ENCODE data around the gene CLDN7.
A peak's percentile ranks its signal among the peaks of the same experiment; 100 is the strongest.

Gene CLDN7, protein sequence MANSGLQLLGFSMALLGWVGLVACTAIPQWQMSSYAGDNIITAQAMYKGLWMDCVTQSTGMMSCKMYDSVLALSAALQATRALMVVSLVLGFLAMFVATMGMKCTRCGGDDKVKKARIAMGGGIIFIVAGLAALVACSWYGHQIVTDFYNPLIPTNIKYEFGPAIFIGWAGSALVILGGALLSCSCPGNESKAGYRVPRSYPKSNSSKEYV

DNA sequence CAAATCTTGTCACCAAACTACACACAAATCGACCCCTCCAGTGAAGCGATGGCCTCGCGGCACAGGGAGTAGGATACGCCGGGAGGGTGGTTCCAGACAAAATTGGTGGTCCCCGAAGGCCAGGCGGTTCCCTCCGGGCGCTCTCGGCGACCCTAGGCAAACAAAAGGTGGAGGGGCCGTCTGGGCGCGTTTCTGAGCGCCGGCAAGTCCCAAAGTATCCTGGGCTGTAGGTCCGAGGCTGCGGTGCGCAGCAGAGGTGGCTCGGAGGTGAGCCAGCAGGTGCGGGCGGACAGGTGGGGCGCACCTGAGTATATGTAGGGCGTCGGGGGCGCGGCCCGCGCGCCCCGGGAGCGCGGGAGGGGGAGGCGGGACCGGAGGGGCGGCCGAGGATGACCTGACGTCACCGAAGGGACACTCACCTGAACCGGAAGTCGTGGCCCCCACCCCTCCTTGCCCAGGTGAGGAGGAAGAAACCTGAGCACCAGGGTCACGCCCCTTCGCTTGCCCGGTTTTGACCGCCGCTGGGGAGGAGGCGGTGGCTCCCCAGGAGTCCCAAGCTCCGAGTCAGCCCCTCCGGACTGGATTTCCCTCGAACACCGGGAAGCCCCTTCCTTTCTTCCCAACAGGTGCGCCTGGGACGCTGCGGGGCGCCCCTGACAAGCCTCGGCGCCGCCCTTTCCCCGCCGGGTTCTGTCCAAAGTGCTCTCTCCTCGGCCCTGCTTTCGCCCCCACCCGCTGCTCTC is at the start of gene CLDN7:
CLDN7 (minus strand) TSS at position 287 of the 743 bp plus-strand sequence. CDS start 435 bp downstream, outside the sequence.
- no peak for DNase-seq (ENCODE audit: low read depth in 1 of 2, low spot score in 1 of 2)

DNA sequence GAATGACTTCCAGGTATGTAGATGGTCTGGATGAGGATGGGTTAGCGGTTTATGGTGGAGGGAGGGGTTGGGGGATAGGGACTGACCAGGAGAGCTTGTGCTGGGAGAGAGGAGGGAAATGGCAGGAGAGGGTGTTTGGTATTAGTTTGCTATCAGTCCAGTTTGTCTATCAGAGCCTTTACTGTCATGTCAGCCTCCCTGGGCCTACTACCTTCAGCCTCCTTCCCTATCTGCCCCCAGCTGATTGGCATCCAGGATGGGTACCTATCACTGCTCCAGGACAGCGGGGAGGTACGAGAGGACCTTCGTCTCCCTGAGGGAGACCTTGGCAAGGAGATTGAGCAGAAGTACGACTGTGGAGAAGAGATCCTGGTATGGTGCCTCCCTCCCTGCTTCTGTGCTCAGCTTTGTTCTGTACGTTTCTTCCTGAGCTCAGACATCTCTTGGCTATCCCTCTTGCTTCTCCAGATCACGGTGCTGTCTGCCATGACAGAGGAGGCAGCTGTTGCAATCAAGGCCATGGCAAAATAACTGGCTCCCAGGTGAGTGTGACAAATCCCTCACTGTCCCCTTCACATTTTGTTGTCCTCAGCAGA is 48.9 kb upstream of the CLDN7 start:
- DNase-seq (ENCODE audit: low read depth in 1 of 2, low spot score in 1 of 2): no peak

DNA sequence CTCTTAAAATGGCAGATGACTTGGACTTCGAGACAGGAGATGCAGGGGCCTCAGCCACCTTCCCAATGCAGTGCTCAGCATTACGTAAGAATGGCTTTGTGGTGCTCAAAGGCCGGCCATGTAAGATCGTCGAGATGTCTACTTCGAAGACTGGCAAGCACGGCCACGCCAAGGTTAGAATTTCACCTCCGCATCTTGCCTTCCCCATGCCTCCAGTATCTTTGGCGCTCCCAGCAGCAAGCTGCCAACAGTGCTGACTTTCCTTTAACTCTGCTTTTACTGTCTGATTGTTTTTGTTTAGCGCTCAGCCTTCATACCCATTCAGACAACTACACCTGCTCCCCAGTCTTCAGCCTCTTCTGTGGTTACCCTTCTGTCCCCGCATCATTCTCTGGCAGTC is 47.4 kb upstream of the CLDN7 start:
- DNase-seq (ENCODE audit: low read depth in 1 of 2, low spot score in 1 of 2): no peak

DNA sequence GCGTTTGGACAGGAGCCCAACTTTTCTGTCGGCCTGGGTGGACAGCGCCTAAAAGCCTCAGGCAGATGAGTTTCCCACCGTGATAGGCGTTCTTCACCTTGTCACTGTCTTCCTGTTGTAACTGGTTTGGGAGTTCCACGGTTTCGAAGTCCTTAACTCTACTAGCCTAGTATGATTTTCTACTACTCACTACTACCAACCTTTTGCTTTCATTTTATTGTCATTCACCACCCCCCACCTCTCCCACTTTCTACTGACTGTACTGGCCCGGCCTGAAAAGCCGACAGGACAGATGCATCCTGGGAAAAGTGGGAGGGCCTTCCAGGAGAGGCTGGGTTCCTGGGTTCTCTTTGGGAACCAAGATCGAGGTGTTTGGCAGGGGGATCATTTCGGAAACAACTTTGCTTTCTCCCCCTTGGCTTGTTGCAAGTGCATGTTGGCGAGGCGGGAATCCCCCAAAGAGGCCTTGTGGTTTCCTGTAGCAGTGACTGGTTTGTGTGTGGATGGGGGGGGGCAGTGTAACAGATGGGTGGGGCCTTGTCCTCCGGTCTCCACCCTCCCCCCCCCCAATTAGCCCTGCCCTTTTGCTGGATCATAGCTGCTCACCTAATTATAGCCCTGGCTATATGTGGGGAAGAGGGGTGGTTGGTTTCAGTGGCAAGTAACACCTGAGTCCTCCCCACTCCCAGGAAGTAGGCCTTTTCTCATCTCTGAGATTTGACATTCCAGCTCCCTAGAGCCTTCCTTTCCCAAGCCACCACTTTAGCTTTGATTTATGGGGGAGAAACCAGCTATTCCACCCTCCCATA is 46.6 kb upstream of the CLDN7 start:
- DNase-seq (ENCODE audit: low read depth in 1 of 2, low spot score in 1 of 2): peak; percentile 66 to 79

DNA sequence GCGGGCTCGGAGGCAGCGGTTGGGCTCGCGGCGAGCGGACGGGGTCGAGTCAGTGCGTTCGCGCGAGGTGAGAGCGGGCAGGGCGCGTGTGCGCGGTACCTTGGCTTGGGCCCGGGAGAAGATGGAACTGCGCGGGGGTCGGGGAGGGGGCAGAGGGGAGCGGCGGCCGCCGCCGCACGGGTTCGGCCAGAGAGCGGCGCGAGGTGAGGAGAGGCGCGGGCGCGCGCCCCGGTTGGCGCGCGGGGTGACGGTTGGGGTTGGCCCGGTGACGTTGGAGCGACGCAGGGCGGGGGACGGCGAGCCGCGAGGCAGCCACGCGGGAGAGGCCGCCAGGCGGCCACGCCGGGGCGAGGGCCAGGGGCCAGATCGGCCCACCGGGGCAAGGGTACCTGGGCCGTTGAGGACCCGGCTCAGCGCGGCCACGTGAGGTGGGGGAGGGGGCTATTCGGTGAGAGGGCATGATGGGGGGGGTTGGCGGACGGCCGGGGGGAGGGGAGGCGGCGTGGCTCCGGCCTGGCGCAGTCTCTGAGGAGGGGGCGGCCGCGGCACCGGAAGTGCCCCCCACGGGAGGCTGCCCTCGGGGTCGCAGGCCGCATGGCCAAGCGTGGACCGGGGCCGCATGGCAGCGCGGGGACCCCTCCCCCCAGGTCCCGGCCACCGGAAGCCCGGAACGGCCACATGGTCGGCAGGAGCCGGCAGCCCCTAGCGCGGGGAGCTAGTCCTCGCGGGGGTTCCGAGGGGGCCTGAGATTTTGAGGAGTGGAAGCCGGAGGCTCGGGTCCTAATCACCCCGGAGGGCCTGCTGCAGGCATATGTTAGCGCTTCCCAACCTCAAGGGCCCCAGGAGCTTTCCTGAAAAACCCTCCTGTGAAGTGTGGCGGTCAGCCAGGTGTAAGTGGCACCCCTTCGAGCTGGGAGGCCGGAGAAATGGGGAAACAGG is 45.7 kb upstream of the CLDN7 start:
- DNase-seq (ENCODE audit: low read depth in 1 of 2, low spot score in 1 of 2): peak in 1 of 2 donors; percentile 43

DNA sequence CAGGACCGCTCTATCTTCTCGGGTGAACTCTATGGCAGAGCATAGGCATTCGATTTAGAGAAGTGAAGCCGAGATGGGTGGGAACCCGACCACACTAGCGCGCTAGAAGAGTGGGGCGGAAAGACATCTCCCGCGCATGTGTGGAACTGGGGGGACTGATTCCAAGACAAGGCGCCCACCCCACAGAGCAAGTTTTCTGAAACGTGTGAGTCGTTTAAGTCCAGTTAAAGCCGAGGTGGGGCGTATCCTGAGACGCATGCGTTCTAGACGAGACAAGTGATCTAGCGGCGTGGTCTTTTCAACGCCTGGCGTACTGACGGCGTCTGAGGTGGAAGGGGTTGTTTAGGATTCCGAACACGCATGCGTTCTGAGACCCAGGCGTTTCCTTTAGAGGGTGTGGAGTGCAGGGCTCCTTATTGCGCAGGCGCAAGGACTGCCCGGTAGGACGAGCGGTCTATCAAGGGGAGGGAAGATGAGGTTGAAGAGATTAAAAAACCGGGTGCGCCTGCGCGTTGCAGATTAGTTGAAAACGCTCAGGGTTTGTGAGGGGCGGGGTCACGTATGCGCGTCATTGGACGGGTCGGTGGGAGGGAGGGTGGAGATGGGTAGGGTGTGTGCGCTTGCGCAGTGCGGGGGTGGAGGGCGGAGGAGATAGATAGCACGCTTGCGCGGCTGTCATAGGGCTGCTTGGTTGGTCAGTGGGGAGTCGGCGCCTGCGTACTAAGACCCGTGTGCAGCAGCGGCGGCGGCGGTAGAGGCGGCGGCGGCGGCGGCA is 44.8 kb upstream of the CLDN7 start, which contains the start of gene EIF5A:
EIF5A (plus strand) TSS at position 718 of the 775 bp plus-strand sequence. CDS start 2,008 bp downstream, outside the sequence.
- DNase-seq (ENCODE audit: low read depth in 1 of 2, low spot score in 1 of 2): peak; percentile 100

DNA sequence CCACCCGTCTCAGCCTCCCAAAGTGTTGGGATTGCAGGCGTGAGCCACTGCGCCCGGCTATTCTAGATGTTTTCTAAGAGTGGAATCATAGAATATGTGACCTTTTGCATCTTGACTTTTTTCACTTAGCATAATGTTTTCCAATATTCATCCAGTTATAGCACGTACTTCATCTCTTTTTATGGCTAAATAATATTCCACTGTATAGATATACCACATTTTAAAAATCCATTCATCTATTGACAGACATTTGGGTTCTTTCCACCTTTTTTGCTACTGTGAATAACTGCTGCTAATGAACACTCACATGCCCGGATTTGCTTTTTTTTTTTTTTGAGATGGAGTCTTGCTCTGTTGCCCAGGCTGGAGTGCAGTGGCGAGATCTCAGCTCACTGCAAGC is 41.9 kb upstream of the CLDN7 start:
- DNase-seq (ENCODE audit: low read depth in 1 of 2, low spot score in 1 of 2): no peak

DNA sequence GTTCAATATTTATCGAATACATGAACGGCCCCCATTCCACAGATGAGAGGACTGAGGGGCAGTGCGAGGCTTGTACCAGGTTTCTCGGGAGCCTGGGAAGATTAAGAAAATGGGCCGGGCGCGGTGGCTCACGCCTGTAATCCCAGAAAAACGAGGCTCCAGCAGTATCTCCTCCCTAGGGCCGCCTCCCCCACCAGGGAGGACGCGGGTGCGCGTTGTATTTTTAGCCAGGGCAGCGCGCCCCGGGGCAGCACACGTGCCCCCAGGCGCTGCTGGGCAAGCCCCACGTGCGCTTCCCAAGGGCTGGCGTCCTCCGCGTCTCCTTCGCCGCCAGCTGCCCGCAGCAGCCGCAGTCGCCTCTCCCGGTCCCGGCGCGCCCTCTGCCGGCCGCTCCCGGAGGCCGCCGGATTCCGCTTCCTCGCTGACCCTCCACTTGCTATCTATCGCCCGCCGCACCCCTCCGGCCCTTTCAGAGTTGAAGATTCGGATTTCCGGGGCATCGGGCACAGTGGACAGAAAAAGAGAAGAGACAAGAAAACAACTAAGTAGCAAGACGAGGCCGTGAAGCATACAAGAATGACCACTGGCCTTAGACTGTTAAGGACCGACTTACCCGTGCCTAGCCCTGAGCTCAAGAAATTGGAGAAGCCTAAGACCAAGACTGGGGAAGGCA is 34.0 kb upstream of the CLDN7 start:
- peak in 1 of 2 donors; percentile 61 for DNase-seq (ENCODE audit: low read depth in 1 of 2, low spot score in 1 of 2)

DNA sequence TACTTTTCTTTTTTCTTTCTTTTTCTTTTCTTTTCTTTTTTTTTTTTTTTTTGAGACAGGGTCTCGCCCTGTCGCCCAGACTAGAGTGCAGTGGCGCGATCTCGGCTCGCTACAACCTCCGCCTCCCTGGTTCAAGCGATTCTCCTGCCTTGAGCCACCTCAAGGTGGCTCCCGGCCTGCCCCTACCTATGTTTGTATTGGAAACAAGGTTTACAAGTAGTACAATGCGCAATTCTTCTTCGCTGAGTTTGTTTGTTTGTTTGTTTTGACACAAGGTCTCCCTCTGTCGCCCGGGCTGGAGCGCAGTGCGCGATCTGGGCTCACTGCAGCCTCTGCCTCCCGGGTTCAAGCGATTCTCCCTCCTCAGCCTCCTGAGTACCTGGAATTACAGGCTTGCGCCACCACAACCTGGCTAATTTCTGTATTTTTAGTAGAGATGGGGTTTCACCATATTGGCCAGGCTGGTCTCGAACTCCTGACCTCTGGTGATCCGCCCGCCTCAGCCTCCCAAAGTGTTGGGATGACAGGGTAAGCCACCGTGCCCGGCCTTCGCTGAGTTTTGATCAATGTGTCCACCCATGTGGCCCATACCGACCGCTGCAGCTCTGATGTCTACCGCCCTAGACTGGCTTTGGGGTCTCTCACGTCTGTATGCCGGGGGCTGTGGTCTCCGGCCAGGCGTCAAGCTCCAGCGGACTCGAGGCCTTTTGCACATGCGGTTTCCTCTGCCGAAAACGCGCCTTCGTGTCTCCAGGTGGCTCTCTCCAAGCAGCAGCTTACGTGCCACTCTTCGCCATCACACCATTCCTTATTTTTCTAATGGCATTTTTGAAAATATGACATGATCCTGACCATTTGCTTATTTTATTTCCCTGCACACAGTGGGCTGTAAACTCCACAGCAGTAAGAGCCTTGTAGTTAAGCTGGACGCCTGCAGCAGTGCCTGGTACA is 33.2 kb upstream of the CLDN7 start:
- DNase-seq (ENCODE audit: low read depth in 1 of 2, low spot score in 1 of 2): no peak

DNA sequence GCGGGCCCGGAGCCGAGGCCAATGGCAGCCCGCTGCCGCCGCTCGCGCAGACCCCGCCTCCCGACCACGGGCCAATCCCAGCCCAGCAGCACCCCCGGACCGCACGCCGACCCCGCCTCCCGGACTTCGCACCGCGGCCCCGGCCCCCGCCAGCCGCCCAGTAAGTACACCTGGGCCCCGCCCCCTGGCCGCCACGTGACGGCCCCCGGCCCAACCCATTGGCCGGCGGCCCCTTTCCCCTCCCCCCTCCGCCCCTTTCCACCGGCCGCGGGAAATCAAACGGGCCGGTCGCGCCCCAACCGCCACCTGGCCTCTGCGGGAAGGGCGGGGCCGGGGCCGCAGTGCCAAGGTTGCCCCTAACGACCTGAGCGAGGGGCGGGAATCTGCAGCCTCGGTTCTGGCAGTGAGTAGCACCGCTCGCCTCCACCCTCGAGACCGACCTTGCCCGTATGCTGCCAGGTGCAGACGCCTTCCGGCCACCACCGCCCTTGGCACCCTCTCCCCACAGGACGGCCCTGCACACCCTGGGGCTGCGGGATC is 32.4 kb upstream of the CLDN7 start, which contains the start of gene YBX2:
YBX2 (minus strand) TSS at position 26 of the 540 bp plus-strand sequence. CDS start 139 bp downstream, outside the sequence.
- DNase-seq (ENCODE audit: low read depth in 1 of 2, low spot score in 1 of 2): peak; percentile 35 to 61

DNA sequence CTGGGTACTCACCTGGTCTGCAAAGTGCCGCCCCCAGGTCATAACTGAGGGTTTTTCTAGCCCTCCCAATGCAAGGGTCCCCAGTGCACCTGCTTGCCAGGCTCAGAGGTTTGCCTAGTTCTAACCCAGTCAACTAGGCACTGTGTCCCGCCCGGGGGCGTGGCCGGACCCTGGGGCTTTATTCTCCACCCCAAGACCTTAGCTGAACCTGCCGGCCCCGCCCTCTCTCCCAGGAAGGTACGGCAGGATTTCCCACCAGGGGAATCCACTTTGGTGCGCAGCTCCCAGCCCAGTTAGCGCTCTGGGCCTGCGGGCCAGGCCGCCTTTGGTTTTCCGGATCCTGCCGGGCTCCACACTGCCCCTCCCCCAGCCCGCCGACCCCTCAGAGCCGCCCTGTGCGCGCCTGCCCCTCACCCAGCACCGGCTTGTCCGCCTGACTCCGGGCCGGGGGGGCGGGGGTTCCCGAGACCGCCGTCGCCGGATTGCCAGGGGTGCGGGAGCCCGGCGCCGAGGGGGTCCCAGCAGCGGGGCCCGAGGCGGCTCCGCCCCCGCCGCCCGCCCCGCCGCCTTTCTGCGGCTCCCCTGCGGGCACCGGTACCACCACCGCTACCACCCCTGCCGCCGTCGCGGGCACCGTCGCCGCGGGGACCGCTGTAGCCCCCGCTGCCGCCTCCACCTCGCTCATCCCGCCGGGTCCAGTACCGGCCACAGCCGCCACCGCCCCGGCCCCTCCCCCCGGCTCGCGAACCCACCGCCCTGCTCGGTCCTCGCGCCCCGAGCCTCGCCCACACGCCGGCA is 31.7 kb upstream of the CLDN7 start:
- DNase-seq (ENCODE audit: low read depth in 1 of 2, low spot score in 1 of 2): no peak

DNA sequence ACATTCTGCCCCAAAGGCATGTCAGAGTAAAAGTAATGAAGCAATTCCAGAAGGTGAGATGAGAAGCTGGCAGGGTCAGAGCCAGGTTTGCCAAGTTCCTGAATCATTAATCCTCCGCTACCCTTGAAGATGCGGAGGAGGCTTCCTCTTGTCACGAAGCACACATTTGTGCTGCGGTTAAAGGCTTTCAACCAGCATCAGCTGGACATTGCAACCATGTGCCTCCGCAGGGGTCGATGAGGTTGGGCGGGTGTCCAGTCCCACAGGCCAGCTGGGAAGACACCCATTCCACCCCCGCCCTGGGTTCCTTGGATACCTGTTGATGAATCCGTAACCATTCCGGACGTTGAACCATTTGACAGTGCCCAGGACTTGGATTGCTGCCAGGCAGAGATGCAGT is 30.9 kb upstream of the CLDN7 start:
- no peak for DNase-seq (ENCODE audit: low read depth in 1 of 2, low spot score in 1 of 2)

DNA sequence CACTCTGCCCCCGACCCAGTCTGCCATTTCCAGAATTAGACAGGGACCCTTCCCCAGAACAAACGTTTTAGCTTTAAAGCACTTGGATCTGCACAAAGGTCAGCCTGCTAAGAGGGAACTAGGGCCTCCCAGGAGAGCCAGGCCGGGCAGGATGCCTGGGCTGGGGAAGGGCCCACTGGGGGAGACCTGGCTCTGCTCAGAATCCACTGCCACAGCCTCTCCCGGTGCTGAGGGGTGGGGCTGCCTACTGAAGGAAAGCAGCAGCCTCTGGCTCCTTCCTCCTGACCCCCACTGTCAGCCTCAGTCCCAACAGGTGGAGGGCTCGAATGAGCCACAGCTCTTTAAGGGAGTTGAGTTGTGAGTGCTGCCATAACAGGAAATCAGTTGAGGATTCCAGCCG is 30.5 kb upstream of the CLDN7 start:
- DNase-seq (ENCODE audit: low read depth in 1 of 2, low spot score in 1 of 2): no peak

DNA sequence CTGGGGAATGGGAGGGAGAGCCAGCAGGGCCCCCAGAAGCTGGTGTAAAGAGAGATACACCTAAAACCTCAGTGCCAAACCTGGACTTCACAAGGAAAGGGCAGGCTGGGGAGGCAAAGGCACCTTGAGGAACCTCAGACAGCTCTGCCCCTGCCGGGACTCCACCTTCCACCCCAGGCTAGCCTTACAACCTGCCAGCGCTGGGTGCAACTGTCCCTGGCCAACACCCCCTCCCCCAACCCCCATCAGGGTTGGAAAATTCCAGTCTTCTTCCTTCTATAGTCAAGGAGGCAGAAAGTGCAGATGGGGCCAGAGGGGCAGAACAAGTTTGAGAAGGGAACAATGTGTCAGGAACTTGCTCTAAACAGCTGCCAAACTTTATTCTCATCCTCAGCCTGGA is 29.9 kb upstream of the CLDN7 start:
- no peak for DNase-seq (ENCODE audit: low read depth in 1 of 2, low spot score in 1 of 2)

DNA sequence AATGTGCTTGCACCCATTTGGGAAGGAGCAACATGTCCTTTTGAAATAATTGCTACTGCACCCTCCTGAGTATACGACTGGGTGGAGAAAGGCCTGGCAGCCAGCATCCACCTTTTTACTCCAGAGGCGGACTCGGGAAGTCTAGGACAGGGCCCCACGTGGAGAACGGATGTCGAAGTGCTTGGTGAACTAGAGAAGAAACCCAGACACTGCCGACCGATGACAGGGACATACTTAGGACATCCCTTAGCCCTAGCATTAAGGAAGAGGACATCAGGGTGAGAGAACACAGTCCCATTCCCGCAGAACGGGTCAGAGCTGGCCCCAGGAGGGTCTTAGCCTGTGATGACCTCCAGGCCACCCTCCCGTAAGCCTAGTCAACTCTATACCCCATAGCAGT is 28.4 kb upstream of the CLDN7 start:
- no peak for DNase-seq (ENCODE audit: low read depth in 1 of 2, low spot score in 1 of 2)

DNA sequence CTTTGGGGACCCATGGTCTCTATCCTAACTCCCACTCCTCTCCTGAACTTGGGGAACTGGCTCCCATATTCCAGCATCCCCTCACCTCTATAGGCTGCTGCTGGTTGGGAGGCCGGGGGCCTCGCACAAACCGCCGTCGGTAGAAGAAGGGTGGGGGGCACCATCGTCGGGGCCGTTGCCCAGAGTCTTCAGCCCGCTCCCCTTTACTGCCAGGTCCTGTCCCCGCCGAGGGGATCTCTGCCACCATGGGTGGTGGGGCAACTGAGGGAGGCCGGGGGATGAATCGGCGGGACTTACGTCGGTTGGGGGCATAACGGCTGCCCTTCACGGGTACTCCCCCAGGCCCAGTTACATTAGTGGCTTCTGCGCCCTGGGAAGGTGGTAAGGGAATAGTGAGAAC is 27.9 kb upstream of the CLDN7 start:
- DNase-seq (ENCODE audit: low read depth in 1 of 2, low spot score in 1 of 2): no peak
